ENCODE data around the gene ZFAND2A.

Gene ZFAND2A

GRCh38 chr7:1112625-1113547, 47.1 kb downstream of the ZFAND2A start:
- Histone ChIP-seq H3K9me3 (replicated peaks in 1 of 11) (no peaks in the 10 kb centered on the region), H3K4me3 (no peak overlapping the region), H3K36me3 (peaks cover 0 to 28% (median 0%) of the 10 kb centered on the region in 11 experiments; a peak in 9 of 22 replicates), H3K27ac (no peak overlapping the region), H3K27me3 (peaks cover 0 to 32% (median 0%) of the 10 kb centered on the region in 11 experiments; a peak in 7 of 22 replicates), H4K20me1 (peaks cover 0 to 88% (median 49%) of the 10 kb centered on the region in 11 experiments; a peak in 17 of 22 replicates), H3K4me2 (peak overlapping the region in 7 of 11 experiments; percentile 17 to 96 (median 52); a peak in 9 of 22 replicates), H3K4me1 (peaks cover 23 to 80% (median 70%) of the 10 kb centered on the region in 10 experiments), H3K9ac (no peak overlapping the region)
- no peak for TF ChIP-seq Cebpa-rat (IDR thresholded peaks at IDR 0.05)

- no peak overlapping the region for H3K27ac ChIP-seq
- H3K36me3 ChIP-seq, result peaks cover 0 to 28% (median 0%) of the 10 kb centered on the region in 11 experiments; a peak in 9 of 22 replicates
- peaks cover 24 to 85% (median 76%) of the 10 kb centered on the region in 10 experiments for H3K4me1 ChIP-seq
- H3K27me3 ChIP-seq, result peaks cover 0 to 37% (median 0%) of the 10 kb centered on the region in 11 experiments; a peak in 8 of 22 replicates
- no peak overlapping the region for H3K9ac ChIP-seq
- TF ChIP-seq Cebpa-rat (IDR thresholded peaks at IDR 0.05), result no peak
- no peaks in the 10 kb centered on the region for H3K9me3 ChIP-seq (replicated peaks in 1 of 11)
- H3K4me2 ChIP-seq, result peak overlapping the region in 8 of 11 experiments; percentile 15 to 96 (median 92); a peak in 10 of 22 replicates
- H3K4me3 ChIP-seq, result no peak overlapping the region
- peaks cover 0 to 88% (median 56%) of the 10 kb centered on the region in 11 experiments; a peak in 18 of 22 replicates for H4K20me1 ChIP-seq
Measured at GRCh38 chr7:1112109-1112508, 47.9 kb downstream of the ZFAND2A start.

- Histone ChIP-seq H3K27me3 (peaks cover 0 to 47% (median 0%) of the 10 kb centered on the region in 11 experiments; a peak in 8 of 22 replicates), H3K4me1 (peaks cover 34 to 95% (median 85%) of the 10 kb centered on the region in 10 experiments), H3K9me3 (replicated peaks in 1 of 11) (no peaks in the 10 kb centered on the region), H3K9ac (peak overlapping the region in 7 of 11 experiments; percentile 4 to 67 (median 54); a peak in 9 of 22 replicates), H3K36me3 (peaks cover 0 to 28% (median 0%) of the 10 kb centered on the region in 11 experiments; a peak in 9 of 22 replicates), H4K20me1 (peaks cover 0 to 97% (median 65%) of the 10 kb centered on the region in 11 experiments; a peak in 20 of 22 replicates), H3K27ac (peak overlapping the region in 1 of 11 experiments; percentile 66; a peak in 1 of 22 replicates), H3K4me2 (peak overlapping the region; percentile 76 to 96 (median 87)), H3K4me3 (0 out of 20 replicates have a peak overlapping the region, but pooled peaks of 1 of the 10 experiments have one; percentile 23)
- TF ChIP-seq Cebpa-rat (IDR thresholded peaks at IDR 0.05), result no peak
Measured at GRCh38 chr7:1111156-1111555, 48.8 kb downstream of the ZFAND2A start.

- peaks cover 0 to 55% (median 0%) of the 10 kb centered on the region in 11 experiments; a peak in 8 of 22 replicates for H3K27me3 ChIP-seq
- TF ChIP-seq Cebpa-rat (IDR thresholded peaks at IDR 0.05), result no peak
- H3K9me3 ChIP-seq (replicated peaks in 1 of 11), result no peaks in the 10 kb centered on the region
- H3K27ac ChIP-seq, result peak overlapping the region in 5 of 11 experiments; percentile 20 to 66 (median 63); a peak in 9 of 22 replicates
- H3K36me3 ChIP-seq, result peaks cover 0 to 20% (median 0%) of the 10 kb centered on the region in 11 experiments; a peak in 6 of 22 replicates
- peaks cover 0 to 97% (median 73%) of the 10 kb centered on the region in 11 experiments; a peak in 20 of 22 replicates for H4K20me1 ChIP-seq
- peak overlapping the region in 9 of 11 experiments; percentile 4 to 67 (median 54); a peak in 13 of 22 replicates for H3K9ac ChIP-seq
- peak overlapping the region in 2 of 10 experiments; percentile 12 to 38; a peak in 3 of 20 replicates for H3K4me3 ChIP-seq
- peaks cover 42 to 99% (median 90%) of the 10 kb centered on the region in 10 experiments for H3K4me1 ChIP-seq
- peak overlapping the region; percentile 76 to 96 (median 87) for H3K4me2 ChIP-seq
Measured at GRCh38 chr7:1110358-1110757, 49.6 kb downstream of the ZFAND2A start.

GRCh38 chr7:1109581-1110310, 50.2 kb downstream of the ZFAND2A start:
- TF ChIP-seq Cebpa-rat (IDR thresholded peaks at IDR 0.05), result no peak
- Histone ChIP-seq H3K9ac (peak overlapping the region in 7 of 11 experiments; percentile 4 to 67 (median 54); a peak in 11 of 22 replicates), H3K36me3 (peaks cover 0 to 18% (median 0%) of the 10 kb centered on the region in 11 experiments; a peak in 6 of 22 replicates), H4K20me1 (peaks cover 0 to 99% (median 78%) of the 10 kb centered on the region in 11 experiments; a peak in 20 of 22 replicates), H3K4me1 (peaks cover 48 to 99% (median 90%) of the 10 kb centered on the region in 10 experiments), H3K4me3 (no peak overlapping the region), H3K4me2 (peak overlapping the region; percentile 76 to 96 (median 87); a peak in 21 of 22 replicates), H3K9me3 (replicated peaks in 1 of 11) (no peaks in the 10 kb centered on the region), H3K27ac (peak overlapping the region in 4 of 11 experiments; percentile 20 to 66 (median 64); a peak in 7 of 22 replicates), H3K27me3 (peaks cover 0 to 61% (median 0%) of the 10 kb centered on the region in 11 experiments; a peak in 8 of 22 replicates)

GRCh38 chr7:1108264-1108920, 51.6 kb downstream of the ZFAND2A start:
- Histone ChIP-seq H3K9ac (no peak overlapping the region), H3K4me2 (peak overlapping the region in 10 of 11 experiments; percentile 8 to 96 (median 88); a peak in 18 of 22 replicates), H3K27ac (no peak overlapping the region), H3K27me3 (peaks cover 0 to 63% (median 0%) of the 10 kb centered on the region in 11 experiments; a peak in 8 of 22 replicates), H3K9me3 (replicated peaks in 1 of 11) (no peaks in the 10 kb centered on the region), H4K20me1 (peaks cover 0 to 99% (median 76%) of the 10 kb centered on the region in 11 experiments; a peak in 20 of 22 replicates), H3K4me1 (peaks cover 62 to 99% (median 90%) of the 10 kb centered on the region in 10 experiments), H3K4me3 (no peak overlapping the region), H3K36me3 (peaks cover 0 to 18% (median 0%) of the 10 kb centered on the region in 11 experiments; a peak in 4 of 22 replicates)
- no peak for TF ChIP-seq Cebpa-rat (IDR thresholded peaks at IDR 0.05)

GRCh38 chr7:1106793-1107421, 53.1 kb downstream of the ZFAND2A start:
- H3K9ac ChIP-seq, result peak overlapping the region in 4 of 11 experiments; percentile 7 to 51 (median 38); a peak in 5 of 22 replicates
- H3K4me3 ChIP-seq, result peak overlapping the region in 1 of 10 experiments; percentile 30; a peak in 1 of 20 replicates
- peaks cover 0 to 15% (median 4%) of the 10 kb centered on the region in 11 experiments; a peak in 8 of 22 replicates for H3K36me3 ChIP-seq
- no peaks in the 10 kb centered on the region for H3K9me3 ChIP-seq (replicated peaks in 1 of 11)
- peak overlapping the region; percentile 76 to 97 (median 93) for H3K4me2 ChIP-seq
- peaks cover 0 to 99% (median 81%) of the 10 kb centered on the region in 11 experiments; a peak in 20 of 22 replicates for H4K20me1 ChIP-seq
- peaks cover 0 to 65% (median 0%) of the 10 kb centered on the region in 11 experiments; a peak in 8 of 22 replicates for H3K27me3 ChIP-seq
- H3K4me1 ChIP-seq, result peaks cover 77 to 99% (median 98%) of the 10 kb centered on the region in 10 experiments
- no peak for TF ChIP-seq Cebpa-rat (IDR thresholded peaks at IDR 0.05)
- H3K27ac ChIP-seq, result peak overlapping the region in 1 of 11 experiments; percentile 21; a peak in 1 of 22 replicates
